Thoracic aorta (tissue), 2 donors: ENCODE data around the gene DRAM1. TPM values are rescaled to one million over a fixed set of nuclear protein-coding genes. Genes with fewer than 3 reads are reported as not detected.
A peak's percentile ranks its signal among the peaks of the same experiment; 100 is the strongest.

ENCODE experiments used
- ATAC-seq: fragments of 150-250 bp; one replicate; pipeline ENCODE4 v1.8.0; 2017; ENCODE audit warnings: low read depth; ENCODE audit not compliant: insufficient number of reproducible peaks, low FRiP score
- DNase-seq: peaks from one replicate; pipeline ENCODE4 v3.0.0-alpha.2; 2020; ENCODE audit warnings: low spot score
- H3K27ac ChIP-seq, 2 donors: fragments of 200-600 bp; sonication (generic); 1 replicate in 1 of 2; 2 replicates in 1 of 2; pipeline ENCODE4 v1.5.1; 2016; ENCODE audit warnings: mild to moderate bottlenecking in 2 of 2, moderate library complexity in 2 of 2
- H3K27me3 ChIP-seq: fragments of 200-600 bp; sonication (generic); replicated peaks from 2 replicates; pipeline ENCODE4 v1.6.0; 2016; ENCODE audit warnings: mild to moderate bottlenecking; ENCODE audit not compliant: insufficient read depth
- H3K36me3 ChIP-seq: fragments of 200-600 bp; sonication (generic); one replicate; pipeline ENCODE4 v1.5.1; 2016
- H3K4me1 ChIP-seq, 2 donors: fragments of 200-600 bp; sonication (generic); 1 replicate in 1 of 2; 2 replicates in 1 of 2; pipeline versions ENCODE4 v1.5.1 to v1.6.0; 2016; ENCODE audit warnings: low read depth in 2 of 2, mild to moderate bottlenecking in 1 of 2; ENCODE audit not compliant: control insufficient read depth in 1 of 2
- H3K4me3 ChIP-seq: fragments of 200-600 bp; sonication (generic); 2 replicates; pipeline ENCODE4 v1.5.1; 2016; ENCODE audit warnings: mild to moderate bottlenecking
- H3K9me3 ChIP-seq: fragments of 200-600 bp; sonication (generic); 2 replicates; pipeline ENCODE4 v1.5.1; 2016
- CTCF ChIP-seq: fragments of 200-600 bp; sonication (generic); IDR thresholded peaks from one replicate; pipeline ENCODE4 v1.5.1; 2019; ENCODE audit warnings: antibody characterized with exemption
- total RNA-seq, 2 donors: library from RNA; depleted of rRNA; stranded (reverse); fragments of >200 nt; gene quantifications; one replicate each; pipeline versions ENCODE4 v1.1.0 to v1.2.3, GENCODE V29; 2016

The DRAM1 gene
- total RNA-seq, 2 donors from 2014 or later = 24.2 to 35.3 TPM

GRCh38 chr12:101924618-101925017 is 47.2 kb downstream of the DRAM1 start:
- H3K36me3 ChIP-seq = peaks cover 4% of the 10 kb centered on the region
- DNase-seq (no peak), ATAC-seq (no peak)
- H3K27me3 ChIP-seq = no peaks in the 10 kb centered on the region
- no peak overlapping the region for H3K4me3 ChIP-seq
- H3K9me3 ChIP-seq = no peaks in the 10 kb centered on the region
- H3K27ac ChIP-seq = no peak overlapping the region
- no peak for TF ChIP-seq CTCF
- no peaks in the 10 kb centered on the region for H3K4me1 ChIP-seq

GRCh38 chr12:101925361-101925760 is 48.0 kb downstream of the DRAM1 start:
- H3K27ac ChIP-seq = no peak overlapping the region
- DNase-seq (peak; percentile 8), ATAC-seq (no peak)
- no peaks in the 10 kb centered on the region for H3K9me3 ChIP-seq
- H3K4me1 ChIP-seq = no peaks in the 10 kb centered on the region
- H3K4me3 ChIP-seq = no peak overlapping the region
- no peaks in the 10 kb centered on the region for H3K27me3 ChIP-seq
- TF ChIP-seq CTCF = no peak
- peaks cover 4% of the 10 kb centered on the region for H3K36me3 ChIP-seq

GRCh38 chr12:101925935-101926334 is 48.6 kb downstream of the DRAM1 start:
- ATAC-seq (no peak), DNase-seq (no peak)
- no peak for TF ChIP-seq CTCF
- Histone ChIP-seq H3K4me3 (no peak overlapping the region), H3K36me3 (peaks cover 4% of the 10 kb centered on the region), H3K27ac (no peak overlapping the region), H3K27me3 (no peaks in the 10 kb centered on the region), H3K4me1 (no peaks in the 10 kb centered on the region), H3K9me3 (no peaks in the 10 kb centered on the region)

- Histone ChIP-seq H3K27me3 (no peaks in the 10 kb centered on the region), H3K9me3 (no peaks in the 10 kb centered on the region), H3K36me3 (peaks cover 4% of the 10 kb centered on the region), H3K4me3 (no peak overlapping the region), H3K27ac (no peak overlapping the region), H3K4me1 (no peaks in the 10 kb centered on the region)
- no peak for TF ChIP-seq CTCF
- ATAC-seq = no peak
- no peak for DNase-seq
These were observed 49.7 kb downstream of the DRAM1 start for GRCh38 chr12:101927036-101927435.

- no peak overlapping the region for H3K4me3 ChIP-seq
- H3K36me3 ChIP-seq = peaks cover 4% of the 10 kb centered on the region
- no peaks in the 10 kb centered on the region for H3K27me3 ChIP-seq
- H3K9me3 ChIP-seq = no peaks in the 10 kb centered on the region
- no peak for DNase-seq
- H3K27ac ChIP-seq = no peak overlapping the region
- H3K4me1 ChIP-seq = no peaks in the 10 kb centered on the region
- ATAC-seq = no peak
- no peak for TF ChIP-seq CTCF
These were observed 50.6 kb downstream of the DRAM1 start for GRCh38 chr12:101927999-101928398.
